Measurements from ENCODE around the gene TRMT2A. TPM values are rescaled to one million over a fixed set of nuclear protein-coding genes. Genes with fewer than 3 reads are reported as not detected.

TRMT2A gene
- total and polyA plus RNA-seq, 2 of the 8 experiments (the other 6 are each of a cell fraction or from before 2014, with no cell fraction given): 44.9 to 50.3 TPM

GRCh38 chr22:20127869-20128618, 11.0 kb upstream of the TRMT2A start:
- H2AFZ ChIP-seq (ENCODE audit: low read length): no peak overlapping the region
- H3K4ac ChIP-seq (replicated peaks; ENCODE audit: insufficient read length, low read depth, low read length): no peak overlapping the region
- no peak for DNase-seq (ENCODE audit: low read depth in 1 of 2, low spot score in 2 of 2)
- no peak overlapping the region for H3K56ac ChIP-seq (replicated peaks; ENCODE audit: insufficient read length, low read depth, low read length)
- H4K91ac ChIP-seq (replicated peaks; ENCODE audit: insufficient read length, low read length): no peak overlapping the region
- H3K27ac ChIP-seq (ENCODE audit: low read depth, low read length): 0 out of 2 replicates have a peak overlapping the region, but pooled peaks have one; percentile 17
- H3K27me3 ChIP-seq (replicated peaks in 1 of 4; ENCODE audit: control insufficient read depth in 3 of 4, extremely low read depth in 1 of 4, insufficient read depth in 3 of 4, low read length in 3 of 4): no peaks in the 10 kb centered on the region; a peak in 2 of 7 replicates
- no peak overlapping the region for H2AK5ac ChIP-seq (ENCODE audit: low read depth, low read length)
- no peak overlapping the region for H3K4me2 ChIP-seq (ENCODE audit: insufficient read depth in 1 of 2, low read depth in 2 of 2, low read length in 2 of 2)
- H3K36me3 ChIP-seq (ENCODE audit: control insufficient read depth in 2 of 4, insufficient read depth in 4 of 4, low read length in 3 of 4): peaks cover 27 to 45% (median 33%) of the 10 kb centered on the region in 4 experiments
- peaks cover 5 to 18% of the 10 kb centered on the region in 2 experiments; a peak in 3 of 4 replicates for H3K79me2 ChIP-seq (ENCODE audit: control insufficient read depth in 1 of 2, insufficient read depth in 2 of 2, low read length in 2 of 2)
- ChIA-PET CTCF (ENCODE audit: partially characterized antibody) (interaction anchor here (0.8 to 1.9 kb wide), 2 partner anchors 12 to 168 kb away, joined by 3 to 6 read pairs; partner anchors contain the start of gene RANBP1), POLR2A (ENCODE audit: partially characterized antibody) (interaction anchor here (0.7 to 8.3 kb wide), 24 partner anchors 10 to 170 kb away, joined by 3 to 223 read pairs (median 5); partner anchors contain the start of genes DGCR8, RANBP1, TANGO2 and TRMT2A)
- H4K5ac ChIP-seq (ENCODE audit: insufficient read length, low read depth, low read length): no peak overlapping the region
- no peak for FAIRE-seq
- H3K9me3 ChIP-seq (ENCODE audit: insufficient read depth in 2 of 2, low read depth in 1 of 2, low read length in 1 of 2): no peaks in the 10 kb centered on the region
- 89% methylated on average over 16 of the region's 17 CpGs; no CpG with 5 or more reads in 1 of the 2 experiments for whole genome bisulfite sequencing, 2 experiments (ENCODE audit: extremely low coverage in 1 of 2, insufficient coverage in 1 of 2, insufficient read length in 1 of 2, insufficient replicate concordance in 2 of 2, low coverage in 1 of 2, low lambda C conversion rate in 2 of 2, missing lambda C conversion rate in 1 of 2)
- no peak overlapping the region for H2BK20ac ChIP-seq (ENCODE audit: low read length)
- H4K20me1 ChIP-seq (replicated peaks in 1 of 2; ENCODE audit: control insufficient read depth in 1 of 2, insufficient read depth in 2 of 2, low read length in 2 of 2): peaks cover 25 to 43% of the 10 kb centered on the region in 2 experiments
- H3K4me3 ChIP-seq (ENCODE audit: extremely low read depth in 1 of 4, insufficient read depth in 2 of 4, low read depth in 3 of 4, low read length in 4 of 4): no peak overlapping the region
- H2BK12ac ChIP-seq (ENCODE audit: low read depth, low read length): no peak overlapping the region
- no peak overlapping the region for H3K18ac ChIP-seq (ENCODE audit: extremely low read depth, low read length)
- H4K8ac ChIP-seq (ENCODE audit: extremely low read depth, insufficient read depth, low read length): no peak overlapping the region
- H2BK120ac ChIP-seq (replicated peaks; ENCODE audit: low read depth, low read length): no peak overlapping the region
- no peak overlapping the region for H2BK15ac ChIP-seq (ENCODE audit: low read length)
- H3K4me1 ChIP-seq (replicated peaks in 1 of 4; ENCODE audit: control insufficient read depth in 3 of 4, insufficient read depth in 4 of 4, low read length in 3 of 4): peaks cover 0 to 12% (median 7%) of the 10 kb centered on the region in 4 experiments; a peak in 4 of 7 replicates
- no peak overlapping the region for H2BK5ac ChIP-seq (ENCODE audit: low read depth, low read length)
- peaks cover 6% of the 10 kb centered on the region for H3K79me1 ChIP-seq (ENCODE audit: low read depth, low read length)
- TF ChIP-seq POLR2AphosphoS5 (IDR thresholded peaks at IDR 0.05; ENCODE audit: low read depth, low read length): peak; percentile 91; the same call in 1 of the 2 replicates
- no peak for TF ChIP-seq SRF (IDR thresholded peaks at IDR 0.05; ENCODE audit: low read depth, low read length)
- TF ChIP-seq POLR2A (IDR thresholded peaks at IDR 0.05; ENCODE audit: control extremely low read depth in 1 of 2, low read depth in 2 of 2, low read length in 2 of 2): peak in 1 of 2 experiments; percentile 55; a peak in 2 of 3 replicates
- no peak overlapping the region for H3K14ac ChIP-seq (ENCODE audit: insufficient read length)
- no peak overlapping the region for H3K23ac ChIP-seq (ENCODE audit: insufficient read length)
- H3K9ac ChIP-seq (replicated peaks in 1 of 4; ENCODE audit: extremely low read depth in 1 of 4, low read depth in 3 of 4, low read length in 3 of 4): peak overlapping the region in 1 of 4 experiments; percentile 15; a peak in 2 of 7 replicates
- H3K23me2 ChIP-seq (ENCODE audit: low read depth, low read length): peaks cover 10% of the 10 kb centered on the region; the same call in 1 of the 2 replicates
